Measurements from ENCODE around the gene NOTO. TPM values are rescaled to one million over a fixed set of nuclear protein-coding genes. Genes with fewer than 3 reads are reported as not detected.

Gene NOTO
- total and polyA plus RNA-seq, 2 experiments from 2014 or later, result not detected

DNA sequence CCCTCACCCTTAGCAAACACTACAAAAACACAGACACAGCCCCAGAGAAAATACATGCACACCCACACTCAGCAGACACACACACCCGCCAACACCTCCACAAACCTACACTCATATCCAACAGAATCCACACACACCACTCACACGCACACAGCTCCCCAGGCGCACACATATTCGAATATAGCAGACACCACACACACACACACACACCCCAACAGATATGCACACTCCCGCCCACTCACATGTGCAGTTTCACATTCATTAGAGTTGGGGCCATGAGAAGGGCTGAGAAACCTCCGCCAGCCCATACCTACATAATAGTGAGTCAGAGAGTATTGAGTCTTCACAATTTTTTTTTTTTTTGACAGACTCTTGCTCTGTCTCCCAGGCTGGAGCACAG, 29.4 kb upstream of the NOTO start:
- peaks cover 67% of the 10 kb centered on the region for H3K27me3 ChIP-seq

DNA sequence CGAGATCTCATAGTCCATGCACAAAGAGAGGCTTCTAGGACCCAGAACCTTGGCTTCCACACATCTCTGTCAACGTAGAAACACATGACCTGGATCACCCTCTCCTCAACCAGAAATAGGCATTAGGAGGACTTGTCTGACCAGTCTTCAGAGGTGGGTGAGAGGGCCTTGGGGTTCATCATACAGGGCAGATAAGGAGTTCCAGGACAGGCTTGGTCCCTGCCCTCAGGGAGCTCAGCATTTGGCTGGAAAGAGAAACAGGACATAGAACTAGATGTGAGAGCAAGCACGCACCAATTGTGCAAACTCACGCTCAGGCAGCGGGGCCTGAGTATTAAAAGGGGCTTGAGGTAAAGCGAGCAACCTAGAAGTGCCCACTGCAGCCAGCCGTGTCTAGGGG, 28.6 kb upstream of the NOTO start:
- no peak overlapping the region for H3K27ac ChIP-seq
- H3K4me3 ChIP-seq, result no peak overlapping the region
- no peaks in the 10 kb centered on the region for H3K36me3 ChIP-seq
- H3K9me3 ChIP-seq (ENCODE audit: low read depth), result no peaks in the 10 kb centered on the region
- H3K27me3 ChIP-seq, result peaks cover 75% of the 10 kb centered on the region
- TF ChIP-seq, protein P1, sequence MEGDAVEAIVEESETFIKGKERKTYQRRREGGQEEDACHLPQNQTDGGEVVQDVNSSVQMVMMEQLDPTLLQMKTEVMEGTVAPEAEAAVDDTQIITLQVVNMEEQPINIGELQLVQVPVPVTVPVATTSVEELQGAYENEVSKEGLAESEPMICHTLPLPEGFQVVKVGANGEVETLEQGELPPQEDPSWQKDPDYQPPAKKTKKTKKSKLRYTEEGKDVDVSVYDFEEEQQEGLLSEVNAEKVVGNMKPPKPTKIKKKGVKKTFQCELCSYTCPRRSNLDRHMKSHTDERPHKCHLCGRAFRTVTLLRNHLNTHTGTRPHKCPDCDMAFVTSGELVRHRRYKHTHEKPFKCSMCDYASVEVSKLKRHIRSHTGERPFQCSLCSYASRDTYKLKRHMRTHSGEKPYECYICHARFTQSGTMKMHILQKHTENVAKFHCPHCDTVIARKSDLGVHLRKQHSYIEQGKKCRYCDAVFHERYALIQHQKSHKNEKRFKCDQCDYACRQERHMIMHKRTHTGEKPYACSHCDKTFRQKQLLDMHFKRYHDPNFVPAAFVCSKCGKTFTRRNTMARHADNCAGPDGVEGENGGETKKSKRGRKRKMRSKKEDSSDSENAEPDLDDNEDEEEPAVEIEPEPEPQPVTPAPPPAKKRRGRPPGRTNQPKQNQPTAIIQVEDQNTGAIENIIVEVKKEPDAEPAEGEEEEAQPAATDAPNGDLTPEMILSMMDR (IDR thresholded peaks at IDR 0.05; ENCODE audit: low read depth, low read length), result no peak
- no peak for DNase-seq (ENCODE audit: low read depth in 1 of 2, low spot score in 1 of 2)
- H3K4me1 ChIP-seq (ENCODE audit: low read depth), result peaks cover 11% of the 10 kb centered on the region

More for the DNA sequence above, 29.4 kb upstream of the NOTO start:
- TF ChIP-seq, protein P1 (IDR thresholded peaks at IDR 0.05; ENCODE audit: low read depth, low read length), result no peak
- Histone ChIP-seq H3K4me1 (ENCODE audit: low read depth) (peaks cover 11% of the 10 kb centered on the region), H3K9me3 (ENCODE audit: low read depth) (no peaks in the 10 kb centered on the region), H3K27ac (no peak overlapping the region), H3K36me3 (no peaks in the 10 kb centered on the region), H3K4me3 (no peak overlapping the region)
- peak in 1 of 2 donors; percentile 11 for DNase-seq (ENCODE audit: low read depth in 1 of 2, low spot score in 1 of 2)

GRCh38 chr2:73174244-73174643, 28.1 kb upstream of the NOTO start:
- peaks cover 80% of the 10 kb centered on the region for H3K27me3 ChIP-seq
- H3K4me3 ChIP-seq, result no peak overlapping the region
- TF ChIP-seq, protein P1 (IDR thresholded peaks at IDR 0.05; ENCODE audit: low read depth, low read length), result no peak
- no peak for DNase-seq (ENCODE audit: low read depth in 1 of 2, low spot score in 1 of 2)
- no peaks in the 10 kb centered on the region for H3K36me3 ChIP-seq
- H3K27ac ChIP-seq, result no peak overlapping the region
- H3K9me3 ChIP-seq (ENCODE audit: low read depth), result no peaks in the 10 kb centered on the region
- peaks cover 11% of the 10 kb centered on the region for H3K4me1 ChIP-seq (ENCODE audit: low read depth)

DNA sequence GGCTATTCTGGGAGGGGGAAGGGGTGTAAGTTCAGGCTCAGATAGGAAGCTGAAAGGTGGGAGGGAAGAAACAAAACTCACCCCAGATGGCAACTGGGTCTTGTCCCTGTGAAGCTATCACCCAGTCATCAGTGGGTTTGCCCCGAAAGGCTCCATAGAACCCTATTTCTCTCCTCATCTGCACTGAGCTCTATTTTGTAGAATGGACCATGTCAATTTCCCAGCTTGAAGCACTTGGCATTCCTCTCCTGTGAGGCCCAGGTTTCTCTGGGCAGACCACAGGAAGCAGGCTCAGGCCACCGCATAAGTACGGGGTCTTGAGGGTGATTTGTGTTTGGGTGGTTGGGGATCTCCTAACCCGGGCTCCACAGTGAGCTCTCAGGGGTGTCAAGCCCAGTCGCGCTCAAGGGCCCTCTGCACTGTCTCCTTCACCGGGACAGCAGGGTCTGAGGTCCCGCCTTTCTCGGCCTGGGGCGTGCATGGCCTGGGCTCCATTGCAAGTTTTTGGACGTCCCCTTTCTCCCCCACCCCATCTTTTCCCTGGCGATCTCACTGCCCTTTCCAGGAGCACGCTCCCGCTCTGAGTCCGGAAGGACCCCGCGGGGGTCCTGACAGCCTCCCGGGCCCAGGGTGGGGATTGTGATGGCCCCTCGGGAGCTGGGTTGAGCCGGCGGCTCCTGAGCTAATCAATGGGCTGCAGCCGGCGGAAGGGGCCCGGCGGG, 27.3 kb upstream of the NOTO start:
- Histone ChIP-seq H3K27ac (no peak overlapping the region), H3K4me3 (peak overlapping the region; percentile 28), H3K36me3 (no peaks in the 10 kb centered on the region), H3K27me3 (peaks cover 83% of the 10 kb centered on the region), H3K9me3 (ENCODE audit: low read depth) (no peaks in the 10 kb centered on the region), H3K4me1 (ENCODE audit: low read depth) (peaks cover 11% of the 10 kb centered on the region)
- peak in 1 of 2 donors; percentile 12 for DNase-seq (ENCODE audit: low read depth in 1 of 2, low spot score in 1 of 2)
- TF ChIP-seq, protein P1 (IDR thresholded peaks at IDR 0.05; ENCODE audit: low read depth, low read length), result no peak

DNA sequence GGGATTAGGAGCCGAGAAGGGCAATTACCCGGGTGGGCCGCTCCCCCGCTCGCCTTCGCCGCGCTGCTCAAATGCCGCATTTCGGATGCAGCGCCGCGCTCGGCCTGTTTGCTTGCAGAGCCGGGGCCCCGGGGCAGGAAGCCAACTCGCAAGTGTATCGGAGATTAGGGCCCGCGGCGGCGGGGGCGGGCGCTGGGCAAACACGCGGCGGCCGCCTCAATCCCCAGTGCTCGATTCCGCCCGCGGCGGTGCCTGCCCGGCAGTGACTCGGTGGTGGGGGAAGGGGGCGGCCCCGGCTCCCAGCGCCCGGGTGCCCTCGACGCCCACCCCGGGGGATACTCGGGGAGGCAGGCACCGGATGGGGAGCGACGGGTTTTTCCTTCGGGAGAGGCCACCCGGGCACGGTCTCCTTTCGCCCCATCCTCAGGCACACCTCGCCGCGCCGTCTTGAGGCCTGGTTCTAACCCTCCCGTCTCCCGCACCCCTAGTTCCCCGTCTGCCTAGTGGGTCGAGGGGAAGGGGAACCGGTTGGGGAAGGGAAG, 26.6 kb upstream of the NOTO start:
- DNase-seq (ENCODE audit: low read depth in 1 of 2, low spot score in 1 of 2), result peak; percentile 82 to 84
- TF ChIP-seq, protein P1 (IDR thresholded peaks at IDR 0.05; ENCODE audit: low read depth, low read length), result no peak
- no peak overlapping the region for H3K27ac ChIP-seq
- H3K9me3 ChIP-seq (ENCODE audit: low read depth), result no peaks in the 10 kb centered on the region
- H3K4me1 ChIP-seq (ENCODE audit: low read depth), result peaks cover 11% of the 10 kb centered on the region
- peak overlapping the region; percentile 28 for H3K4me3 ChIP-seq
- no peaks in the 10 kb centered on the region for H3K36me3 ChIP-seq
- H3K27me3 ChIP-seq, result peaks cover 89% of the 10 kb centered on the region
